GM12878 (cell line): ENCODE measurements around the gene MEF2D.

Source experiments
- BRCA1 ChIP-seq: IDR thresholded peaks from 2 replicates; pipeline ENCODE4 v1.6.1; 2011; ENCODE audit warnings: low read depth, low read length, improper control_type of control experiment
- CEBPB ChIP-seq, 2 experiments: fragments of 150-350 bp in 1 of 2; IDR thresholded peaks; 2 replicates each; pipeline ENCODE4 v1.6.1; 2012 to 2014; ENCODE audit warnings: low read depth in 2 of 2, low read length in 2 of 2, borderline replicate concordance in 1 of 2, inconsistent platforms in 1 of 2
- CHD2 ChIP-seq: IDR thresholded peaks from 2 replicates; pipeline ENCODE4 v1.6.1; 2011; ENCODE audit warnings: low read depth, low read length, improper control_type of control experiment, borderline replicate concordance
- EZH2 ChIP-seq: IDR thresholded peaks from 2 replicates; pipeline ENCODE4 v1.6.1; 2012; ENCODE audit warnings: low read depth, mild to moderate bottlenecking, control low read depth, inconsistent platforms, low read length, borderline replicate concordance; ENCODE audit not compliant: control insufficient read depth
- HCFC1 ChIP-seq: fragments of 150-350 bp; IDR thresholded peaks from 2 replicates; pipeline ENCODE4 v1.6.1; 2014; ENCODE audit warnings: low read length
- MTA2 ChIP-seq: fragments of 450-650 bp; IDR thresholded peaks from 2 replicates; pipeline ENCODE4 v1.6.1; 2016; ENCODE audit warnings: low read depth, mild to moderate bottlenecking, moderate library complexity
- NRF1 ChIP-seq: conservative IDR thresholded peaks from 2 replicates; pipeline ENCODE4 v1.6.1; 2011; ENCODE audit warnings: mild to moderate bottlenecking, low read depth, low read length, improper control_type of control experiment
- RBBP5 ChIP-seq: fragments of 200-600 bp; sonication (generic); conservative IDR thresholded peaks from 2 replicates; pipeline ENCODE4 v1.6.1; 2016
- RCOR1 ChIP-seq: conservative IDR thresholded peaks from 2 replicates; pipeline ENCODE4 v1.6.1; 2012; ENCODE audit warnings: low read depth, low read length, improper control_type of control experiment
- TCF12 ChIP-seq: IDR thresholded peaks from 2 replicates; pipeline ENCODE4 v1.6.1; 2011; ENCODE audit warnings: low read depth, mild to moderate bottlenecking, low read length
- ZBTB40 ChIP-seq: fragments of 450-650 bp; IDR thresholded peaks from 2 replicates; pipeline ENCODE4 v1.6.1; 2016; ENCODE audit warnings: mild to moderate bottlenecking, moderate library complexity, borderline replicate concordance
- TF ChIP-seq, protein P1 (sequence below), 3 experiments: IDR thresholded peaks in 2 of 3; conservative IDR thresholded peaks in 1 of 3; 2 replicates each; pipeline ENCODE4 v1.5.1; 2011; ENCODE audit warnings: low read depth in 3 of 3, low read length in 3 of 3, mild to moderate bottlenecking in 3 of 3, control low read depth in 2 of 3, moderate library complexity in 2 of 3, inconsistent platforms in 1 of 3, mixed read lengths in 1 of 3; ENCODE audit not compliant: control insufficient read depth in 2 of 3, insufficient read depth in 1 of 3; ENCODE audit errors: extremely low read depth in 1 of 3
- TF ChIP-seq, protein P2 (sequence below): fragments of 150-350 bp; IDR thresholded peaks from 2 replicates; pipeline ENCODE4 v1.6.1; 2014; ENCODE audit warnings: mild to moderate bottlenecking, low read depth, low read length

DNA sequence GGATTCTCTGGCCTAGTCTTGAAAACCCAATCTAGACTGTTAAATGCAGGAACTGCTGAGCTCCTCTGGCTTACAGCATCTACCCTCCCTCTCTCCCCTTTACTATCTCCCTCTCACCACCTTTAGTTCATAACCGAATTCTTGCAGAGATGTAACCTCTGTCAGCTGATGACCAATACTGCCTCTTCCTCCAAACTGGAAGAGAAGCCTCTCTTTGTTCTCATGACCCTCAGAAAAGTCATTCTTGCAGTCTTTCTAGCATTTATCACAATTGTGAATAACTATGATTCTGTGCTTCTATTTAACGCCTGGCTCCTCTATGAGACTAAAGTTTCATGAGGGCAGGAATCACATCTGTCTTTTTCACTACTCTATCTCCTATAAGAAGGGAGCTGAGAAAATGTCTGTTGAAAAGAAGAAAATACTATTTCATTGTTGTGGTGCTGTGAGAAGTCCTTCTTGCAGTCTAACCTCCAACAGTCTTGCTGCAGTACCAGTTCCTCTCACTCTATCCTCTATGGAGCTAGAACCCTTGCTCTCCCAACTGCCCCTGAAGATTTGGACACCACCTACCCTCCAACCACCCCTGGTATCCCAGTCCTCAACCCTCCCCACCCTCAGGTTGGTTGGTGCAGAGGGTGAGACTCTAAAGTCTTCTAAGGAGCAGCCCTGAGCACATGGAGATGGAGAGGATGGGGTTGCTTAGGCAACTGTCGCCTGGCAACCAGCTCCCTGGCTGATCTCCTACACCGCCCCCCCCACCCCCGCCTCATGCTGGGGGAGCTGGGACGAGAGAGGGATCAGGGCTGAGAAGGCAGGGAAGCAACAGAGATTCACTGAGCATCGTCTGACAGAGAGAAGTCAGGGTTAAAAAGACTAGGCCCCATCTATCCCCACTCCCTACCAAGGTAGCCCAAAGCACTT, 13.9 kb downstream of the MEF2D start:
- TF ChIP-seq CHD2 (no peak), RBBP5 (no peak), CEBPB (IDR thresholded peaks at IDR 0.05; ENCODE audit: borderline replicate concordance in 1 of 2, low read depth in 2 of 2, low read length in 2 of 2) (no peak), EZH2 (no peak), NRF1 (no peak), ZBTB40 (no peak), RCOR1 (no peak), BRCA1 (no peak), MTA2 (no peak), HCFC1 (no peak), TCF12 (no peak)
- TF ChIP-seq, protein P1, sequence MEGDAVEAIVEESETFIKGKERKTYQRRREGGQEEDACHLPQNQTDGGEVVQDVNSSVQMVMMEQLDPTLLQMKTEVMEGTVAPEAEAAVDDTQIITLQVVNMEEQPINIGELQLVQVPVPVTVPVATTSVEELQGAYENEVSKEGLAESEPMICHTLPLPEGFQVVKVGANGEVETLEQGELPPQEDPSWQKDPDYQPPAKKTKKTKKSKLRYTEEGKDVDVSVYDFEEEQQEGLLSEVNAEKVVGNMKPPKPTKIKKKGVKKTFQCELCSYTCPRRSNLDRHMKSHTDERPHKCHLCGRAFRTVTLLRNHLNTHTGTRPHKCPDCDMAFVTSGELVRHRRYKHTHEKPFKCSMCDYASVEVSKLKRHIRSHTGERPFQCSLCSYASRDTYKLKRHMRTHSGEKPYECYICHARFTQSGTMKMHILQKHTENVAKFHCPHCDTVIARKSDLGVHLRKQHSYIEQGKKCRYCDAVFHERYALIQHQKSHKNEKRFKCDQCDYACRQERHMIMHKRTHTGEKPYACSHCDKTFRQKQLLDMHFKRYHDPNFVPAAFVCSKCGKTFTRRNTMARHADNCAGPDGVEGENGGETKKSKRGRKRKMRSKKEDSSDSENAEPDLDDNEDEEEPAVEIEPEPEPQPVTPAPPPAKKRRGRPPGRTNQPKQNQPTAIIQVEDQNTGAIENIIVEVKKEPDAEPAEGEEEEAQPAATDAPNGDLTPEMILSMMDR (IDR thresholded peaks at IDR 0.05 in 2 of 3, conservative IDR thresholded peaks at IDR 0.05 in 1 of 3; ENCODE audit: control insufficient read depth in 2 of 3, extremely low read depth in 1 of 3, insufficient read depth in 1 of 3, low read depth in 3 of 3, low read length in 3 of 3), result no peak
- TF ChIP-seq, protein P2, sequence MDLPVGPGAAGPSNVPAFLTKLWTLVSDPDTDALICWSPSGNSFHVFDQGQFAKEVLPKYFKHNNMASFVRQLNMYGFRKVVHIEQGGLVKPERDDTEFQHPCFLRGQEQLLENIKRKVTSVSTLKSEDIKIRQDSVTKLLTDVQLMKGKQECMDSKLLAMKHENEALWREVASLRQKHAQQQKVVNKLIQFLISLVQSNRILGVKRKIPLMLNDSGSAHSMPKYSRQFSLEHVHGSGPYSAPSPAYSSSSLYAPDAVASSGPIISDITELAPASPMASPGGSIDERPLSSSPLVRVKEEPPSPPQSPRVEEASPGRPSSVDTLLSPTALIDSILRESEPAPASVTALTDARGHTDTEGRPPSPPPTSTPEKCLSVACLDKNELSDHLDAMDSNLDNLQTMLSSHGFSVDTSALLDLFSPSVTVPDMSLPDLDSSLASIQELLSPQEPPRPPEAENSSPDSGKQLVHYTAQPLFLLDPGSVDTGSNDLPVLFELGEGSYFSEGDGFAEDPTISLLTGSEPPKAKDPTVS, result no peak
